ENCODE measurements around the gene IL22RA1. TPM values are rescaled to one million over a fixed set of nuclear protein-coding genes. Genes with fewer than 3 reads are reported as not detected.

Gene IL22RA1
- total RNA-seq, 1 experiment from 2014 or later = 0.28 TPM

GRCh38 chr1:24127801-24128363, 15.1 kb downstream of the IL22RA1 start:
- H3K4me3 Mint-ChIP-seq = no peak overlapping the region
- peaks cover 18% of the 10 kb centered on the region for H3K9me3 Mint-ChIP-seq
- no peaks in the 10 kb centered on the region for H3K27me3 Mint-ChIP-seq (ENCODE audit: low read depth)
- ChIA-PET CTCF (no interaction called here), POLR2A (no interaction called here)
- H3K36me3 Mint-ChIP-seq = peaks cover 16% of the 10 kb centered on the region
- no peak for TF ChIP-seq NFE2L1 (CRISPR knock-in tag; IDR thresholded peaks at IDR 0.05)
- no peak for TF ChIP-seq ZSCAN18 (CRISPR knock-in tag; IDR thresholded peaks at IDR 0.05)
- no peak for TF ChIP-seq MAX (CRISPR knock-in tag; IDR thresholded peaks at IDR 0.05)
- no peak for TF ChIP-seq AFF4 (CRISPR knock-in tag; IDR thresholded peaks at IDR 0.05; ENCODE audit: borderline replicate concordance)
- TF ChIP-seq GABPB1 (CRISPR knock-in tag; IDR thresholded peaks at IDR 0.05) = no peak
- no peak for TF ChIP-seq ZNF138 (CRISPR knock-in tag; conservative IDR thresholded peaks at IDR 0.05)
- no peak for TF ChIP-seq NR2C2 (CRISPR knock-in tag; IDR thresholded peaks at IDR 0.05)
- no peak for TF ChIP-seq IRF2 (CRISPR knock-in tag; IDR thresholded peaks at IDR 0.05; ENCODE audit: borderline replicate concordance, low read depth)
- TF ChIP-seq NFATC4 (CRISPR knock-in tag; IDR thresholded peaks at IDR 0.05) = no peak
- H3K27ac Mint-ChIP-seq = no peak overlapping the region
- ATAC-seq (no peak), DNase-seq (ENCODE audit: low spot score) (no peak)
- H3K4me1 Mint-ChIP-seq = peaks cover 12% of the 10 kb centered on the region

- ATAC-seq (no peak), DNase-seq (ENCODE audit: low spot score) (no peak)
- ChIA-PET CTCF (interaction anchor here (1.2 kb wide), 1 partner anchor 10 kb away, joined by 3 read pairs; no protein-coding TSS in a partner anchor), POLR2A (no interaction called here)
- peaks cover 18% of the 10 kb centered on the region for H3K9me3 Mint-ChIP-seq
- no peak overlapping the region for H3K4me3 Mint-ChIP-seq
- TF ChIP-seq MAX (CRISPR knock-in tag; IDR thresholded peaks at IDR 0.05) (no peak), KAT7 (CRISPR knock-in tag; IDR thresholded peaks at IDR 0.05; ENCODE audit: borderline replicate concordance) (no peak), ZSCAN18 (CRISPR knock-in tag; IDR thresholded peaks at IDR 0.05) (no peak), NFYB (CRISPR knock-in tag; conservative IDR thresholded peaks at IDR 0.05; ENCODE audit: low read depth) (no peak), E2F5 (CRISPR knock-in tag; IDR thresholded peaks at IDR 0.05) (no peak), ZMAT4 (CRISPR knock-in tag; IDR thresholded peaks at IDR 0.05) (no peak), FOXK1 (CRISPR knock-in tag; IDR thresholded peaks at IDR 0.05) (no peak), FOXP1 (CRISPR knock-in tag; IDR thresholded peaks at IDR 0.05; ENCODE audit: borderline replicate concordance) (no peak), ZNF396 (CRISPR knock-in tag; IDR thresholded peaks at IDR 0.05; ENCODE audit: borderline replicate concordance) (no peak)
- TF ChIP-seq, protein P1, sequence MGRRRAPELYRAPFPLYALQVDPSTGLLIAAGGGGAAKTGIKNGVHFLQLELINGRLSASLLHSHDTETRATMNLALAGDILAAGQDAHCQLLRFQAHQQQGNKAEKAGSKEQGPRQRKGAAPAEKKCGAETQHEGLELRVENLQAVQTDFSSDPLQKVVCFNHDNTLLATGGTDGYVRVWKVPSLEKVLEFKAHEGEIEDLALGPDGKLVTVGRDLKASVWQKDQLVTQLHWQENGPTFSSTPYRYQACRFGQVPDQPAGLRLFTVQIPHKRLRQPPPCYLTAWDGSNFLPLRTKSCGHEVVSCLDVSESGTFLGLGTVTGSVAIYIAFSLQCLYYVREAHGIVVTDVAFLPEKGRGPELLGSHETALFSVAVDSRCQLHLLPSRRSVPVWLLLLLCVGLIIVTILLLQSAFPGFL (CRISPR knock-in tag; IDR thresholded peaks at IDR 0.05; ENCODE audit: borderline replicate concordance) = no peak
- H3K36me3 Mint-ChIP-seq = peaks cover 16% of the 10 kb centered on the region
- no peak overlapping the region for H3K27ac Mint-ChIP-seq
- peaks cover 12% of the 10 kb centered on the region for H3K4me1 Mint-ChIP-seq
- H3K27me3 Mint-ChIP-seq (ENCODE audit: low read depth) = no peaks in the 10 kb centered on the region
Observed at GRCh38 chr1:24127134-24127800, 15.7 kb downstream of the IL22RA1 start.
